ENCODE results near the gene PSMD5.

DNA sequence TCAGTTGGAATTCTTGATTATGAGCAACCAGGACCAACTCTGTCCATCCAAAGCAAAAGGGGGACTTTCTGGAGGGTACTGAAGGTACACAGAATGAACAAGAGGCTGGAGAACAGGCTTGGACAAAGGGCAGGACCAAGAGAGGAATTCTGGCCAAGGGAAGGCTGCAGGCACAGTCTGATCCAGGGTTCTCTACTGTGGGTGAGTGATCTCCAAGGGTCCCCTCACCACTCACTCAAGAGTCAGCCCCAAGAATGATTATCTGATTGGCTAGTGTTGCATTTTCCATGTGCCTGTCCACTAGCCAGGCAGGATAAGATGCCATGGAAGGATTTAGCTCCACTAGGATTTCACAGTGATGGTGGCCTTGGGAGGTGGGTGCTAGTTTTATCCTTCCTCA is 45.9 kb upstream of the PSMD5 start:
- TF ChIP-seq, protein P1, sequence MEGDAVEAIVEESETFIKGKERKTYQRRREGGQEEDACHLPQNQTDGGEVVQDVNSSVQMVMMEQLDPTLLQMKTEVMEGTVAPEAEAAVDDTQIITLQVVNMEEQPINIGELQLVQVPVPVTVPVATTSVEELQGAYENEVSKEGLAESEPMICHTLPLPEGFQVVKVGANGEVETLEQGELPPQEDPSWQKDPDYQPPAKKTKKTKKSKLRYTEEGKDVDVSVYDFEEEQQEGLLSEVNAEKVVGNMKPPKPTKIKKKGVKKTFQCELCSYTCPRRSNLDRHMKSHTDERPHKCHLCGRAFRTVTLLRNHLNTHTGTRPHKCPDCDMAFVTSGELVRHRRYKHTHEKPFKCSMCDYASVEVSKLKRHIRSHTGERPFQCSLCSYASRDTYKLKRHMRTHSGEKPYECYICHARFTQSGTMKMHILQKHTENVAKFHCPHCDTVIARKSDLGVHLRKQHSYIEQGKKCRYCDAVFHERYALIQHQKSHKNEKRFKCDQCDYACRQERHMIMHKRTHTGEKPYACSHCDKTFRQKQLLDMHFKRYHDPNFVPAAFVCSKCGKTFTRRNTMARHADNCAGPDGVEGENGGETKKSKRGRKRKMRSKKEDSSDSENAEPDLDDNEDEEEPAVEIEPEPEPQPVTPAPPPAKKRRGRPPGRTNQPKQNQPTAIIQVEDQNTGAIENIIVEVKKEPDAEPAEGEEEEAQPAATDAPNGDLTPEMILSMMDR (IDR thresholded peaks at IDR 0.05; ENCODE audit: low read depth, low read length, poor library complexity, severe bottlenecking): no peak
- no peak for TF ChIP-seq EZH2phosphoT487 (IDR thresholded peaks at IDR 0.05; ENCODE audit: borderline replicate concordance, low read length)
